Measurements from ENCODE around the gene NMT1. TPM values are rescaled to one million over a fixed set of nuclear protein-coding genes. Genes with fewer than 3 reads are reported as not detected.

Gene NMT1
- total RNA-seq, 1 experiment from 2014 or later: 173 TPM

Small RNA genes lying within 50 kb of the gene (microRNA-seq; reads per million reads assigned to microRNA genes)
- gene MIR6784 (ENCODE audit: borderline number of aligned reads): not detected

Other genes starting within 250 kb of the NMT1 start
- 62.4 TPM for gene GJC1, start 231.0 kb upstream of the NMT1 start, total RNA-seq (2021; ENCODE audit: unreplicated experiment)
- gene HIGD1B, start 213.4 kb upstream of the NMT1 start, total RNA-seq (2021; ENCODE audit: unreplicated experiment): not detected
- gene EFTUD2, start 161.9 kb upstream of the NMT1 start, total RNA-seq (2021; ENCODE audit: unreplicated experiment): 150 TPM
- not detected for gene GFAP, start 145.8 kb upstream of the NMT1 start, total RNA-seq (2021; ENCODE audit: unreplicated experiment)
- gene KIF18B, start 113.5 kb upstream of the NMT1 start, total RNA-seq (2021; ENCODE audit: unreplicated experiment): 76.4 TPM
- gene C1QL1, start 93.0 kb upstream of the NMT1 start, total RNA-seq (2021; ENCODE audit: unreplicated experiment): 3.5 TPM
- 31.9 TPM for gene DCAKD, start 9.7 kb upstream of the NMT1 start, total RNA-seq (2021; ENCODE audit: unreplicated experiment)
- gene PLCD3, start 71.2 kb downstream of the NMT1 start, total RNA-seq (2021; ENCODE audit: unreplicated experiment): 197 TPM
- 13.6 TPM for gene ACBD4, start 74.4 kb downstream of the NMT1 start, total RNA-seq (2021; ENCODE audit: unreplicated experiment)
- gene HEXIM1, start 87.2 kb downstream of the NMT1 start, total RNA-seq (2021; ENCODE audit: unreplicated experiment): 58.0 TPM
- 13.5 TPM for gene HEXIM2, start 100.6 kb downstream of the NMT1 start, total RNA-seq (2021; ENCODE audit: unreplicated experiment)
- 8.2 TPM for gene FMNL1, start 160.6 kb downstream of the NMT1 start, total RNA-seq (2021; ENCODE audit: unreplicated experiment)
- gene SPATA32, start 200.8 kb downstream of the NMT1 start, total RNA-seq (2021; ENCODE audit: unreplicated experiment): 0.15 TPM

Measured in HCT116 (cell line).